GM12878 (cell line): ENCODE results near the gene PPIP5K2. TPM values are rescaled to one million over a fixed set of nuclear protein-coding genes. Genes with fewer than 3 reads are reported as not detected.
A peak's percentile ranks its signal among the peaks of the same experiment; 100 is the strongest.

Source experiments
- ATAC-seq: fragments of 200-7000 bp; cut with Tn5 transposase; 3 replicates; pipeline ENCODE4 v1.9.1; 2020; ENCODE audit warnings: mild to moderate bottlenecking, moderate library complexity
- BruUV-seq: library from RNA; stranded (reverse); fragments of 400-500 nt; replicated peaks from 2 replicates; lab custom pipeline; 2021; lab: Mats Ljungman, UMichigan
- CTCF ChIA-PET: fragments of 300-600 bp; sonication (Branson Sonifier 250); formaldehyde crosslinking; extraction: SDS; loops from one replicate; lab custom pipeline; 2021; ENCODE audit warnings: inconsistent platforms; lab: Yijun Ruan, JAX
- POLR2A ChIA-PET: fragments of 350-600 bp; formaldehyde crosslinking; extraction: SDS; loops from one replicate; lab custom pipeline; 2021; ENCODE audit warnings: inconsistent platforms; lab: Charles Lee
- RAD21 ChIA-PET: fragments of 300-600 bp; sonication (Branson Sonifier 250); formaldehyde crosslinking; loops from one replicate; lab custom pipeline; 2023; ENCODE audit warnings: antibody characterized with exemption; ENCODE audit not compliant: unreplicated experiment; lab: Charles Lee
- SMC1A ChIA-PET: fragments of 300-600 bp; sonication (Branson Sonifier 250); formaldehyde crosslinking; loops from one replicate; lab custom pipeline; 2023; ENCODE audit not compliant: unreplicated experiment, uncharacterized antibody; lab: Charles Lee
- DNase-seq: peaks from one replicate; pipeline ENCODE4 v3.0.0-alpha.2; 2011; ENCODE audit warnings: low read depth, low spot score
- FAIRE-seq: peaks from 3 replicates; lab custom pipeline; 2011; peaks lifted over from hg19 to GRCh38; lab: Jason Lieb, UNC
- H2AFZ ChIP-seq: 2 replicates; pipeline ENCODE4 v1.6.0; 2011; ENCODE audit warnings: low read depth, low read length, control low read depth; ENCODE audit not compliant: control insufficient read depth
- H3K27ac ChIP-seq: 2 replicates; pipeline ENCODE4 v1.5.1; 2011; ENCODE audit warnings: control low read depth; ENCODE audit not compliant: control insufficient read depth, insufficient read depth
- H3K27me3 ChIP-seq, 2 experiments: replicated peaks in 1 of 2; 2 replicates each; pipeline versions ENCODE4 v1.6.0 to v1.6.1; 2011; ENCODE audit warnings: low read length in 1 of 2; ENCODE audit not compliant: control insufficient read depth in 2 of 2, insufficient read depth in 2 of 2
- H3K36me3 ChIP-seq, 2 experiments: 2 replicates each; pipeline ENCODE4 v1.5.1; 2011; ENCODE audit warnings: low read length in 1 of 2; ENCODE audit not compliant: control insufficient read depth in 2 of 2, insufficient read depth in 2 of 2
- H3K4me1 ChIP-seq: 2 replicates; pipeline ENCODE4 v1.6.1; 2011; ENCODE audit warnings: mild to moderate bottlenecking, low read length, moderate library complexity, mixed read lengths; ENCODE audit not compliant: control insufficient read depth, insufficient read depth
- H3K4me2 ChIP-seq: 2 replicates; pipeline ENCODE4 v1.6.0; 2011; ENCODE audit warnings: control low read depth; ENCODE audit not compliant: control insufficient read depth, insufficient read depth
- H3K4me3 ChIP-seq: fragments of 200-600 bp; sonication (generic); 2 replicates; pipeline ENCODE4 v1.5.1; 2016
- H3K79me2 ChIP-seq: 2 replicates; pipeline ENCODE4 v1.6.0; 2011; ENCODE audit warnings: low read length; ENCODE audit not compliant: control insufficient read depth, insufficient read depth
- H3K9ac ChIP-seq: 2 replicates; pipeline ENCODE4 v1.8.0; 2011; ENCODE audit warnings: low read length, control low read depth, mixed read lengths; ENCODE audit not compliant: control insufficient read depth, insufficient read depth
- H3K9me3 ChIP-seq: replicated peaks from 3 replicates; pipeline ENCODE4 v1.5.1; 2011; ENCODE audit warnings: mild to moderate bottlenecking, low read length; ENCODE audit not compliant: control insufficient read depth, insufficient read depth
- H4K20me1 ChIP-seq: 2 replicates; pipeline ENCODE4 v1.6.0; 2011; ENCODE audit not compliant: control insufficient read depth, insufficient read depth
- CEBPZ ChIP-seq: fragments of 150-350 bp; IDR thresholded peaks from 2 replicates; pipeline ENCODE4 v1.6.1; 2016; ENCODE audit warnings: low read depth, low read length
- E4F1 ChIP-seq: fragments of 450-650 bp; IDR thresholded peaks from 2 replicates; pipeline ENCODE4 v1.6.1; 2018; ENCODE audit warnings: borderline replicate concordance, mild to moderate bottlenecking; ENCODE audit not compliant: partially characterized antibody
- JUNB ChIP-seq: IDR thresholded peaks from 2 replicates; pipeline ENCODE4 v1.6.1; 2016; ENCODE audit warnings: antibody characterized with exemption, mild to moderate bottlenecking
- WGBS: methylation state at CpG from one replicate; pipeline ENCODE4 v1.1.6; 2016; ENCODE audit warnings: low lambda C conversion rate; ENCODE audit not compliant: insufficient replicate concordance, insufficient coverage; ENCODE audit errors: missing lambda C conversion rate; 5-methylcytosine and 5-hydroxymethylcytosine counted together
- in situ Hi-C: fragments of 300-500 bp; cut with MboI; formaldehyde crosslinking; loops from 9 replicates; pipeline ENCODE4 v1.14.3; 2018; ENCODE audit warnings: mixed read lengths
- intact Hi-C: fragments of 100-400 bp; cut with micrococcal nuclease; formaldehyde crosslinking; loops from one replicate; pipeline ENCODE4 v1.14.2; 2022; ENCODE audit not compliant: unreplicated experiment
- polyA plus RNA-seq, 11 experiments: library from polyadenylated mRNA; depleted of rRNA in 4 of 11; unstranded in 6 of 11; stranded (reverse) in 5 of 11; fragments of >200 nt; fragmentation: Nextera tagmentation in 4 of 11; fragmentation: Illumina TruSeq in 1 of 11; extraction: Ambion mirVana in 4 of 11; extraction: Trizol in 1 of 11; gene quantifications; 1 replicate in 1 of 11; 2 replicates in 10 of 11; pipeline versions ENCODE4 v1.2.1 to v1.2.3, GENCODE V29; 2011 to 2016; ENCODE audit warnings: inconsistent platforms in 2 of 11, missing spikeins in 2 of 11, low read depth in 1 of 11
- total RNA-seq, 4 experiments: library from RNA; depleted of rRNA in 3 of 4; stranded (reverse); fragments of >200 nt in 3 of 4; fragmentation: Illumina TruSeq in 1 of 4; extraction: Trizol in 1 of 4; gene quantifications; 2 replicates each; pipeline versions ENCODE4 v1.2.1 to v1.2.3, GENCODE V29; 2013 to 2021

Gene PPIP5K2
- total and polyA plus RNA-seq, 10 of the 15 experiments (the other 5 are each of a cell fraction or from before 2014, with no cell fraction given), result 27.7 to 87.3 (median 58.6) TPM

GRCh38 chr5:103224894-103225246 is 104.8 kb downstream of the PPIP5K2 start (continued):
- TF ChIP-seq E4F1, result no peak

- FAIRE-seq (no peak), DNase-seq (no peak), ATAC-seq (no peak)
- H3K4me2 ChIP-seq, result no peak overlapping the region
- SMC1A ChIA-PET, result no interaction called here
- H3K27me3 ChIP-seq, result no peaks in the 10 kb centered on the region
- H3K4me3 ChIP-seq, result no peak overlapping the region
- no peak overlapping the region for H2AFZ ChIP-seq
- RAD21 ChIA-PET, result no interaction called here
- no peaks in the 10 kb centered on the region for H3K9me3 ChIP-seq
- no peaks in the 10 kb centered on the region for H3K79me2 ChIP-seq
- no peaks in the 10 kb centered on the region for H3K36me3 ChIP-seq
- 45% methylated on average over 5 of the region's 5 CpGs for WGBS
- in situ Hi-C loops, result no loop called here
- H4K20me1 ChIP-seq, result no peaks in the 10 kb centered on the region
- H3K4me1 ChIP-seq, result no peaks in the 10 kb centered on the region
- no TSS peak for BruUV-seq
- no peak for TF ChIP-seq CEBPZ
- TF ChIP-seq JUNB, result peak; percentile 74
- CTCF ChIA-PET, result no interaction called here
- POLR2A ChIA-PET, result no interaction called here
- H3K27ac ChIP-seq, result no peak overlapping the region
- intact Hi-C loops, result loop anchor here (10.0 kb wide), 1 partner anchor 693 kb away; no protein-coding TSS in a partner anchor
- H3K9ac ChIP-seq, result no peak overlapping the region
Measured at GRCh38 chr5:103228061-103228460, 108.0 kb downstream of the PPIP5K2 start.
